HG03558 (cell line): ENCODE results near the gene LMCD1.
A peak's percentile ranks its signal among the peaks of the same experiment; 100 is the strongest.
"Not testable (repeated sequence)": the region's sequence is repeated elsewhere in the genome, so short reads cannot be mapped to it uniquely, and the experiment has no call there.

ENCODE experiments used
- ATAC-seq: cut with Tn5 transposase; IDR thresholded peaks from one replicate; pipeline ENCODE4 v1.9.1; 2021; ENCODE audit warnings: moderate number of reproducible peaks; ENCODE audit not compliant: unreplicated experiment; ENCODE audit errors: extremely low read depth

LMCD1 gene

GRCh38 chr3:8579096-8579495, 77.5 kb downstream of the LMCD1 start:
- peak; percentile 98 for ATAC-seq

GRCh38 chr3:8579943-8580342, 78.3 kb downstream of the LMCD1 start:
- no peak for ATAC-seq

- ATAC-seq, result not testable (repeated sequence)
These were observed 78.8 kb downstream of the LMCD1 start for GRCh38 chr3:8580434-8580833.

- no peak for ATAC-seq
These were observed 79.8 kb downstream of the LMCD1 start for GRCh38 chr3:8581373-8581772.

GRCh38 chr3:8581806-8582445, 80.3 kb downstream of the LMCD1 start:
- no peak for ATAC-seq

GRCh38 chr3:8584661-8585060, 83.0 kb downstream of the LMCD1 start:
- ATAC-seq, result no peak

- ATAC-seq, result no peak
These were observed 88.4 kb downstream of the LMCD1 start for GRCh38 chr3:8589880-8590556.

GRCh38 chr3:8593021-8593827, 91.6 kb downstream of the LMCD1 start:
- no peak for ATAC-seq

GRCh38 chr3:8595252-8595651, 93.6 kb downstream of the LMCD1 start:
- ATAC-seq, result no peak

GRCh38 chr3:8595695-8596115, 94.1 kb downstream of the LMCD1 start:
- no peak for ATAC-seq

- no peak for ATAC-seq
These were observed 94.9 kb downstream of the LMCD1 start for GRCh38 chr3:8596321-8597218.

- ATAC-seq, result no peak
These were observed 95.7 kb downstream of the LMCD1 start for GRCh38 chr3:8597219-8597853.

GRCh38 chr3:8599146-8599545, 97.5 kb downstream of the LMCD1 start:
- no peak for ATAC-seq

- ATAC-seq, result no peak
These were observed 98.8 kb downstream of the LMCD1 start for GRCh38 chr3:8600457-8600856.

GRCh38 chr3:8603115-8603710, 101.6 kb downstream of the LMCD1 start:
- no peak for ATAC-seq

- ATAC-seq, result no peak
These were observed 102.4 kb downstream of the LMCD1 start for GRCh38 chr3:8604006-8604405.

GRCh38 chr3:8604988-8605387, 103.4 kb downstream of the LMCD1 start:
- ATAC-seq, result no peak

- no peak for ATAC-seq
These were observed 105.1 kb downstream of the LMCD1 start for GRCh38 chr3:8606701-8607231.
